Measurements from ENCODE around the gene PRSS27.

PRSS27 gene

GRCh38 chr16:2761472-2761871 lies 41.4 kb upstream of the PRSS27 start:
- no peak for TF ChIP-seq CTCF (IDR thresholded peaks at IDR 0.05; ENCODE audit: control insufficient read depth, extremely low read depth, insufficient read depth)
- no peak for DNase-seq (ENCODE audit: low read depth)
- H3K4me3 ChIP-seq (ENCODE audit: low read depth, low read length), result no peak overlapping the region

GRCh38 chr16:2757344-2757743 lies 37.3 kb upstream of the PRSS27 start:
- H3K4me3 ChIP-seq (ENCODE audit: low read depth, low read length), result no peak overlapping the region
- DNase-seq (ENCODE audit: low read depth), result no peak
- TF ChIP-seq CTCF (IDR thresholded peaks at IDR 0.05; ENCODE audit: control insufficient read depth, extremely low read depth, insufficient read depth), result no peak

GRCh38 chr16:2756288-2757015 lies 36.4 kb upstream of the PRSS27 start:
- TF ChIP-seq CTCF (IDR thresholded peaks at IDR 0.05; ENCODE audit: control insufficient read depth, extremely low read depth, insufficient read depth), result no peak
- no peak for DNase-seq (ENCODE audit: low read depth)
- no peak overlapping the region for H3K4me3 ChIP-seq (ENCODE audit: low read depth, low read length)

GRCh38 chr16:2755158-2755557 lies 35.1 kb upstream of the PRSS27 start:
- no peak for TF ChIP-seq CTCF (IDR thresholded peaks at IDR 0.05; ENCODE audit: control insufficient read depth, extremely low read depth, insufficient read depth)
- peak overlapping the region; percentile 60 for H3K4me3 ChIP-seq (ENCODE audit: low read depth, low read length)
- peak; percentile 40 for DNase-seq (ENCODE audit: low read depth)

GRCh38 chr16:2753733-2754020 lies 33.7 kb upstream of the PRSS27 start:
- DNase-seq (ENCODE audit: low read depth), result no peak
- H3K4me3 ChIP-seq (ENCODE audit: low read depth, low read length), result peak overlapping the region; percentile 60
- no peak for TF ChIP-seq CTCF (IDR thresholded peaks at IDR 0.05; ENCODE audit: control insufficient read depth, extremely low read depth, insufficient read depth)

GRCh38 chr16:2752850-2753732 lies 33.1 kb upstream of the PRSS27 start:
- peak; percentile 19 for DNase-seq (ENCODE audit: low read depth)
- TF ChIP-seq CTCF (IDR thresholded peaks at IDR 0.05; ENCODE audit: control insufficient read depth, extremely low read depth, insufficient read depth), result no peak
- peak overlapping the region; percentile 60 for H3K4me3 ChIP-seq (ENCODE audit: low read depth, low read length)
